B cell (primary cell): ENCODE measurements around the gene DCUN1D3. TPM values are rescaled to one million over a fixed set of nuclear protein-coding genes. Genes with fewer than 3 reads are reported as not detected.

Source experiments
- ATAC-seq: fragments of 200-7000 bp; cut with Tn5 transposase; one replicate; pipeline ENCODE4 v1.10.0; 2021; ENCODE audit warnings: low read depth, mild to moderate bottlenecking, moderate number of reproducible peaks, moderate library complexity
- CTCF ChIA-PET: fragments of 350-600 bp; sonication (Branson Sonifier 250); formaldehyde crosslinking; loops from one replicate; lab custom pipeline; 2021; ENCODE audit warnings: antibody characterized with exemption, inconsistent platforms; lab: Charles Lee
- POLR2A ChIA-PET: fragments of 350-600 bp; sonication (Branson Sonifier 250); formaldehyde crosslinking; loops from one replicate; lab custom pipeline; 2021; ENCODE audit warnings: antibody characterized with exemption; lab: Charles Lee
- DNase-seq: peaks from one replicate; pipeline ENCODE4 v3.0.0; 2013
- H2AFZ ChIP-seq: 2 replicates; pipeline ENCODE4 v1.6.1; 2012; ENCODE audit warnings: mild to moderate bottlenecking, low read depth, low read length; ENCODE audit not compliant: insufficient read depth, poor library complexity, severe bottlenecking
- H3K27ac ChIP-seq, 2 donors: 1 replicate in 1 of 2; 2 replicates in 1 of 2; pipeline ENCODE4 v1.5.1; 2012 to 2013; ENCODE audit warnings: low read length in 2 of 2, mild to moderate bottlenecking in 2 of 2, moderate library complexity in 1 of 2
- H3K27me3 ChIP-seq, 4 experiments: fragments of 200-600 bp in 1 of 4; sonication (generic) in 1 of 4; replicated peaks in 1 of 4; 1 replicate in 2 of 4; 2 replicates in 2 of 4; pipeline versions ENCODE4 v1.6.1 to v1.7.0; 2013 to 2016; ENCODE audit warnings: low read length in 3 of 4, mild to moderate bottlenecking in 2 of 4, mixed read lengths in 1 of 4, moderate library complexity in 1 of 4; ENCODE audit not compliant: insufficient read depth in 4 of 4, control insufficient read depth in 3 of 4; ENCODE audit errors: control extremely low read depth in 1 of 4
- H3K36me3 ChIP-seq, 2 experiments: replicated peaks in 1 of 2; 1 replicate in 1 of 2; 2 replicates in 1 of 2; pipeline versions ENCODE4 v1.6.1 to v1.7.1; 2013; ENCODE audit warnings: low read length in 1 of 2; ENCODE audit not compliant: insufficient read depth in 2 of 2, control insufficient read depth in 1 of 2; ENCODE audit errors: control extremely low read depth in 1 of 2, extremely low read depth in 1 of 2
- H3K4me1 ChIP-seq, 2 donors: fragments of 200-600 bp in 1 of 2; sonication (generic) in 1 of 2; 1 replicate in 1 of 2; 2 replicates in 1 of 2; pipeline versions ENCODE4 v1.5.1 to v1.6.1; 2013 to 2017; ENCODE audit warnings: low read length in 2 of 2; ENCODE audit not compliant: control insufficient read depth in 2 of 2, insufficient read depth in 2 of 2
- H3K4me2 ChIP-seq: replicated peaks from 2 replicates; pipeline ENCODE3; 2012; ENCODE audit warnings: mild to moderate bottlenecking, low read depth, low read length; ENCODE audit not compliant: poor library complexity, severe bottlenecking
- H3K4me3 ChIP-seq, 5 experiments: fragments of 200-600 bp in 1 of 5; sonication (generic) in 1 of 5; 1 replicate in 3 of 5; 2 replicates in 2 of 5; pipeline versions ENCODE4 v1.5.1 to v1.7.0; 2011 to 2016; ENCODE audit warnings: low read length in 4 of 5, mild to moderate bottlenecking in 4 of 5, low read depth in 2 of 5, control low read depth in 1 of 5, moderate library complexity in 1 of 5; ENCODE audit not compliant: insufficient read depth in 1 of 5; ENCODE audit errors: control extremely low read depth in 1 of 5, extremely low read depth in 1 of 5
- H3K79me2 ChIP-seq: fragments of 200-600 bp; sonication (generic); one replicate; pipeline ENCODE4 v1.6.0; 2016; ENCODE audit warnings: low read length; ENCODE audit not compliant: control insufficient read depth, insufficient read depth
- H3K9ac ChIP-seq: fragments of 200-600 bp; sonication (generic); 2 replicates; pipeline ENCODE4 v1.6.1; 2017; ENCODE audit warnings: mild to moderate bottlenecking, low read length, moderate library complexity
- H3K9me3 ChIP-seq, 3 donors: one replicate each; pipeline versions ENCODE4 v1.6.1 to v1.7.1; 2013; ENCODE audit warnings: low read length in 2 of 3; ENCODE audit not compliant: control insufficient read depth in 2 of 3, insufficient read depth in 1 of 3; ENCODE audit errors: control extremely low read depth in 1 of 3
- H4K20me1 ChIP-seq: 2 replicates; pipeline ENCODE4 v1.6.0; 2012; ENCODE audit warnings: mild to moderate bottlenecking, low read length; ENCODE audit not compliant: insufficient read depth, control insufficient read depth, poor library complexity, severe bottlenecking
- H3K27ac Mint-ChIP-seq: one replicate; pipeline ENCODE4 v1.8.0; 2021; ENCODE audit warnings: mixed read lengths
- H3K27me3 Mint-ChIP-seq: one replicate; pipeline ENCODE4 v1.8.0; 2021; ENCODE audit warnings: mixed read lengths
- H3K4me1 Mint-ChIP-seq: one replicate; pipeline ENCODE4 v1.8.0; 2021; ENCODE audit warnings: mixed read lengths
- H3K4me3 Mint-ChIP-seq: one replicate; pipeline ENCODE4 v1.8.0; 2021; ENCODE audit warnings: mixed read lengths
- H3K9me3 Mint-ChIP-seq: one replicate; pipeline ENCODE4 v1.8.0; 2022; ENCODE audit warnings: mixed read lengths; ENCODE audit not compliant: insufficient read depth
- EZH2 ChIP-seq: IDR thresholded peaks from 2 replicates; pipeline ENCODE4 v1.6.1; 2012; ENCODE audit warnings: borderline replicate concordance, low read depth, mild to moderate bottlenecking, moderate library complexity, low read length; ENCODE audit not compliant: insufficient read depth, poor library complexity, severe bottlenecking
- WGBS: methylation state at CpG from one replicate; pipeline ENCODE4 v1.1.5; 2013; ENCODE audit warnings: missing lambda C conversion rate; ENCODE audit not compliant: insufficient coverage; 5-methylcytosine and 5-hydroxymethylcytosine counted together
- intact Hi-C: fragments of 100-400 bp; cut with micrococcal nuclease; formaldehyde crosslinking; loops from one replicate; pipeline ENCODE4 v1.10.0; 2022
- polyA plus RNA-seq: library from polyadenylated mRNA; depleted of rRNA; stranded (reverse); fragments of >200 nt; gene quantifications from 2 replicates; pipeline ENCODE4 v1.2.3, GENCODE V29; 2012
- total RNA-seq, 2 donors: library from RNA; stranded (reverse); fragments of 120-200 nt in 1 of 2; gene quantifications; 1 replicate in 1 of 2; 2 replicates in 1 of 2; pipeline versions ENCODE4 v1.2.3 to v1.2.4, GENCODE V29; 2013 to 2022
- TF ChIP-seq, protein P1 (sequence below): fragments of 200-600 bp; IDR thresholded peaks from one replicate; pipeline ENCODE4 v1.8.0; 2022; ENCODE audit warnings: antibody characterized with exemption, mild to moderate bottlenecking

Gene DCUN1D3
- total and polyA plus RNA-seq, 2 donors (not counting 1 experiment from before 2014, with no cell fraction given) = 2.0 to 5.0 TPM

GRCh38 chr16:20886320-20886719 is 13.8 kb downstream of the DCUN1D3 start:
- intact Hi-C loops = no loop called here
- ATAC-seq = no peak
- H3K27ac Mint-ChIP-seq = no peak overlapping the region
- Histone ChIP-seq H3K9me3 (no peaks in the 10 kb centered on the region), H3K27ac (no peak overlapping the region), H3K4me2 (no peak overlapping the region), H3K9ac (no peak overlapping the region), H3K79me2 (peaks cover 25% of the 10 kb centered on the region), H4K20me1 (no peaks in the 10 kb centered on the region), H3K4me1 (no peaks in the 10 kb centered on the region), H2AFZ (no peak overlapping the region), H3K27me3 (no peaks in the 10 kb centered on the region), H3K36me3 (peaks cover 2% of the 10 kb centered on the region in 2 experiments), H3K4me3 (no peak overlapping the region)
- POLR2A ChIA-PET = no interaction called here
- no peaks in the 10 kb centered on the region for H3K4me1 Mint-ChIP-seq
- CTCF ChIA-PET = interaction anchor here (1.2 kb wide), 1 partner anchor 11 kb away, joined by 3 read pairs; no protein-coding TSS in a partner anchor
- no peaks in the 10 kb centered on the region for H3K27me3 Mint-ChIP-seq
- WGBS = no CpG with 5 or more reads among the region's 1 CpG
- no peaks in the 10 kb centered on the region for H3K9me3 Mint-ChIP-seq
- TF ChIP-seq, protein P1, sequence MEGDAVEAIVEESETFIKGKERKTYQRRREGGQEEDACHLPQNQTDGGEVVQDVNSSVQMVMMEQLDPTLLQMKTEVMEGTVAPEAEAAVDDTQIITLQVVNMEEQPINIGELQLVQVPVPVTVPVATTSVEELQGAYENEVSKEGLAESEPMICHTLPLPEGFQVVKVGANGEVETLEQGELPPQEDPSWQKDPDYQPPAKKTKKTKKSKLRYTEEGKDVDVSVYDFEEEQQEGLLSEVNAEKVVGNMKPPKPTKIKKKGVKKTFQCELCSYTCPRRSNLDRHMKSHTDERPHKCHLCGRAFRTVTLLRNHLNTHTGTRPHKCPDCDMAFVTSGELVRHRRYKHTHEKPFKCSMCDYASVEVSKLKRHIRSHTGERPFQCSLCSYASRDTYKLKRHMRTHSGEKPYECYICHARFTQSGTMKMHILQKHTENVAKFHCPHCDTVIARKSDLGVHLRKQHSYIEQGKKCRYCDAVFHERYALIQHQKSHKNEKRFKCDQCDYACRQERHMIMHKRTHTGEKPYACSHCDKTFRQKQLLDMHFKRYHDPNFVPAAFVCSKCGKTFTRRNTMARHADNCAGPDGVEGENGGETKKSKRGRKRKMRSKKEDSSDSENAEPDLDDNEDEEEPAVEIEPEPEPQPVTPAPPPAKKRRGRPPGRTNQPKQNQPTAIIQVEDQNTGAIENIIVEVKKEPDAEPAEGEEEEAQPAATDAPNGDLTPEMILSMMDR = no peak
- TF ChIP-seq EZH2 = no peak
- DNase-seq = no peak
- H3K4me3 Mint-ChIP-seq = no peak overlapping the region

GRCh38 chr16:20884240-20884556 is 16.0 kb downstream of the DCUN1D3 start:
- H3K9me3 Mint-ChIP-seq = no peaks in the 10 kb centered on the region
- Histone ChIP-seq H3K4me3 (no peak overlapping the region), H3K4me1 (no peaks in the 10 kb centered on the region), H3K9ac (no peak overlapping the region), H3K27me3 (no peaks in the 10 kb centered on the region), H3K36me3 (peaks cover 0 to 2% of the 10 kb centered on the region in 2 experiments), H3K4me2 (no peak overlapping the region), H3K9me3 (no peaks in the 10 kb centered on the region), H3K79me2 (peaks cover 31% of the 10 kb centered on the region), H4K20me1 (no peaks in the 10 kb centered on the region), H2AFZ (no peak overlapping the region), H3K27ac (no peak overlapping the region)
- DNase-seq (no peak), ATAC-seq (no peak)
- peaks cover 5% of the 10 kb centered on the region for H3K4me1 Mint-ChIP-seq
- intact Hi-C loops = no loop called here
- no peak overlapping the region for H3K27ac Mint-ChIP-seq
- H3K27me3 Mint-ChIP-seq = no peaks in the 10 kb centered on the region
- TF ChIP-seq, protein P1 = no peak
- no peak for TF ChIP-seq EZH2
- POLR2A ChIA-PET = no interaction called here
- H3K4me3 Mint-ChIP-seq = no peak overlapping the region
- CTCF ChIA-PET = no interaction called here
- no CpG with 5 or more reads among the region's 1 CpG for WGBS
